Chondrocyte (in vitro differentiated cells): ENCODE results near the gene MYO9B. TPM values are rescaled to one million over a fixed set of nuclear protein-coding genes. Genes with fewer than 3 reads are reported as not detected.

Experiments
- DNase-seq: peaks from one replicate; pipeline ENCODE4 v3.0.0; 2021; ENCODE audit warnings: mixed read lengths, low spot score
- H3K27ac Mint-ChIP-seq: one replicate; pipeline ENCODE4 v1.8.0; 2021; ENCODE audit warnings: mild to moderate bottlenecking, moderate library complexity, mixed read lengths; ENCODE audit not compliant: unreplicated experiment
- H3K27me3 Mint-ChIP-seq: 2 replicates; pipeline ENCODE4 v1.8.0; 2021; ENCODE audit warnings: low read depth, mixed read lengths
- H3K36me3 Mint-ChIP-seq: 2 replicates; pipeline ENCODE4 v1.8.0; 2021; ENCODE audit warnings: low read depth, mixed read lengths
- H3K4me1 Mint-ChIP-seq: 2 replicates; pipeline ENCODE4 v1.8.0; 2021; ENCODE audit warnings: low read depth, mild to moderate bottlenecking, mixed read lengths
- H3K4me3 Mint-ChIP-seq: one replicate; pipeline ENCODE4 v1.8.0; 2021; ENCODE audit warnings: mild to moderate bottlenecking, moderate library complexity, mixed read lengths; ENCODE audit not compliant: unreplicated experiment
- H3K9me3 Mint-ChIP-seq: 2 replicates; pipeline ENCODE4 v1.8.0; 2021; ENCODE audit warnings: low read depth, mixed read lengths
- total RNA-seq: library from RNA; stranded (reverse); gene quantifications from 3 replicates; pipeline ENCODE4 v1.2.1, GENCODE V29; 2021
- TF ChIP-seq, protein P1 (sequence below): fragments of 200-600 bp; sonication (generic); IDR thresholded peaks from 2 replicates; pipeline ENCODE4 v1.5.0; 2021; ENCODE audit warnings: antibody characterized with exemption, mild to moderate bottlenecking, moderate library complexity

The MYO9B gene
- total RNA-seq, 1 donor from 2014 or later = 94.6 TPM

- peaks cover 4% of the 10 kb centered on the region for H3K36me3 Mint-ChIP-seq
- no peaks in the 10 kb centered on the region for H3K9me3 Mint-ChIP-seq
- H3K4me3 Mint-ChIP-seq = no peak overlapping the region
- TF ChIP-seq, protein P1, sequence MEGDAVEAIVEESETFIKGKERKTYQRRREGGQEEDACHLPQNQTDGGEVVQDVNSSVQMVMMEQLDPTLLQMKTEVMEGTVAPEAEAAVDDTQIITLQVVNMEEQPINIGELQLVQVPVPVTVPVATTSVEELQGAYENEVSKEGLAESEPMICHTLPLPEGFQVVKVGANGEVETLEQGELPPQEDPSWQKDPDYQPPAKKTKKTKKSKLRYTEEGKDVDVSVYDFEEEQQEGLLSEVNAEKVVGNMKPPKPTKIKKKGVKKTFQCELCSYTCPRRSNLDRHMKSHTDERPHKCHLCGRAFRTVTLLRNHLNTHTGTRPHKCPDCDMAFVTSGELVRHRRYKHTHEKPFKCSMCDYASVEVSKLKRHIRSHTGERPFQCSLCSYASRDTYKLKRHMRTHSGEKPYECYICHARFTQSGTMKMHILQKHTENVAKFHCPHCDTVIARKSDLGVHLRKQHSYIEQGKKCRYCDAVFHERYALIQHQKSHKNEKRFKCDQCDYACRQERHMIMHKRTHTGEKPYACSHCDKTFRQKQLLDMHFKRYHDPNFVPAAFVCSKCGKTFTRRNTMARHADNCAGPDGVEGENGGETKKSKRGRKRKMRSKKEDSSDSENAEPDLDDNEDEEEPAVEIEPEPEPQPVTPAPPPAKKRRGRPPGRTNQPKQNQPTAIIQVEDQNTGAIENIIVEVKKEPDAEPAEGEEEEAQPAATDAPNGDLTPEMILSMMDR = no peak
- H3K27me3 Mint-ChIP-seq = no peaks in the 10 kb centered on the region
- H3K27ac Mint-ChIP-seq = no peak overlapping the region
- peaks cover 28% of the 10 kb centered on the region for H3K4me1 Mint-ChIP-seq
- no peak for DNase-seq
Observed at GRCh38 chr19:17240062-17240752, 164.6 kb downstream of the MYO9B start.

DNA sequence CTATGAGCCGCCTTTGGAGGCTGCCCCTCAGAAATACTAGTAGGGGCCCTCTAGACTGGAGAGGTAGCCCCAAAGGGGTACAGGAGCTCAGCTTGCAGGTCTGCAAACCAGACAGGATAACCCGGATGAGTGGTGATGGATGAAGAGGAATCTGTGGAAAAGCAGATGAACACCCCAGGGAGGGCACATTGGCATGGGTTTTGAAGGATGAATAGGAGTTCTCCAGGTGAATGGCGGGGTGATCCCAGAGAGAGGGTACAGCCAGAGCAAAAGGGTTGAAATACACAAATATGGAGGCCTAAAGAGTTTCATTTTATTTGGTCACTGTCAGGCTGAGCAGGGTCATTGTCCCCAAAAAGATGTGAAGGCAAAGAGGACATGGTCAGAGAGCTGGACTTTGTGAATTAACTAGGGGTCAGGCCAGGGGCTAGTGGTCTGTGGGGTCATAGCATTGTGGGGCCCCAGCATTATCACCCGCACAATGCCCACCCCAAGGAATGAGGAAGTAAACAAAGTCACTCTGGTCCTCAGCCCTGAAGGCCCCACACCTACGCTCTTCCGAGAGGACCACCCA, 165.3 kb downstream of the MYO9B start:
- peaks cover 28% of the 10 kb centered on the region for H3K4me1 Mint-ChIP-seq
- H3K27ac Mint-ChIP-seq = no peak overlapping the region
- H3K4me3 Mint-ChIP-seq = no peak overlapping the region
- H3K27me3 Mint-ChIP-seq = no peaks in the 10 kb centered on the region
- TF ChIP-seq, protein P1 = no peak
- no peak for DNase-seq
- H3K36me3 Mint-ChIP-seq = peaks cover 4% of the 10 kb centered on the region
- H3K9me3 Mint-ChIP-seq = no peaks in the 10 kb centered on the region

GRCh38 chr19:17242431-17243208, 167.0 kb downstream of the MYO9B start:
- Mint-ChIP-seq H3K4me1 (peaks cover 43% of the 10 kb centered on the region), H3K27me3 (no peaks in the 10 kb centered on the region), H3K27ac (peak overlapping the region; percentile 61), H3K9me3 (no peaks in the 10 kb centered on the region), H3K36me3 (peaks cover 4% of the 10 kb centered on the region), H3K4me3 (peak overlapping the region; percentile 9)
- TF ChIP-seq, protein P1 = no peak
- no peak for DNase-seq

- Mint-ChIP-seq H3K27ac (peak overlapping the region; percentile 63), H3K4me1 (peaks cover 43% of the 10 kb centered on the region), H3K36me3 (no peaks in the 10 kb centered on the region), H3K9me3 (no peaks in the 10 kb centered on the region), H3K4me3 (peak overlapping the region; percentile 90), H3K27me3 (no peaks in the 10 kb centered on the region)
- TF ChIP-seq, protein P1 = no peak
- no peak for DNase-seq
Observed at GRCh38 chr19:17243211-17243829, 167.7 kb downstream of the MYO9B start.
